Neural progenitor cell (in vitro differentiated cells): ENCODE data around the gene NADSYN1. TPM values are rescaled to one million over a fixed set of nuclear protein-coding genes. Genes with fewer than 3 reads are reported as not detected.

ENCODE experiments used
- DNase-seq: peaks from one replicate; pipeline ENCODE4 v3.0.0-alpha.2; 2016; ENCODE audit warnings: low spot score
- H2AFZ ChIP-seq: fragments of 200-600 bp; sonication (generic); replicated peaks from 2 replicates; pipeline ENCODE4 v1.6.1; 2016; ENCODE audit warnings: antibody characterized with exemption
- H3F3A ChIP-seq: fragments of 200-600 bp; sonication (generic); 2 replicates; pipeline ENCODE4 v1.6.1; 2016; ENCODE audit warnings: antibody characterized with exemption, low read depth
- H3K27ac ChIP-seq: fragments of 200-600 bp; sonication (generic); 2 replicates; pipeline ENCODE4 v1.5.1; 2016; ENCODE audit warnings: mild to moderate bottlenecking
- H3K27me3 ChIP-seq: fragments of 200-600 bp; sonication (generic); 2 replicates; pipeline ENCODE4 v1.6.1; 2016; ENCODE audit warnings: mild to moderate bottlenecking, moderate library complexity
- H3K36me3 ChIP-seq: fragments of 200-600 bp; sonication (generic); 2 replicates; pipeline ENCODE4 v1.5.1; 2016
- H3K4me1 ChIP-seq: fragments of 200-600 bp; sonication (generic); 2 replicates; pipeline ENCODE4 v1.6.1; 2016; ENCODE audit warnings: mixed run types
- H3K4me2 ChIP-seq: fragments of 200-600 bp; sonication (generic); 2 replicates; pipeline ENCODE4 v1.6.1; 2016
- H3K4me3 ChIP-seq: fragments of 200-600 bp; sonication (generic); 2 replicates; pipeline ENCODE4 v1.5.1; 2016
- H3K79me2 ChIP-seq: fragments of 200-600 bp; sonication (generic); 2 replicates; pipeline ENCODE4 v1.6.1; 2016; ENCODE audit warnings: low read depth
- H3K9ac ChIP-seq: fragments of 200-600 bp; sonication (generic); 2 replicates; pipeline ENCODE4 v1.6.1; 2016
- H3K9me3 ChIP-seq: fragments of 200-600 bp; sonication (generic); 2 replicates; pipeline ENCODE4 v1.5.1; 2016; ENCODE audit warnings: low read depth
- H4K20me1 ChIP-seq: fragments of 200-600 bp; sonication (generic); 2 replicates; pipeline ENCODE4 v1.6.1; 2016; ENCODE audit warnings: low read depth
- H3K27ac Mint-ChIP-seq: 3 replicates; pipeline ENCODE4 v1.8.0; 2021; ENCODE audit warnings: mixed read lengths
- H3K27me3 Mint-ChIP-seq: 2 replicates; pipeline ENCODE4 v1.8.0; 2022; ENCODE audit warnings: low read depth, mild to moderate bottlenecking, inconsistent platforms, moderate library complexity, mixed read lengths; ENCODE audit not compliant: insufficient read depth
- H3K36me3 Mint-ChIP-seq: 3 replicates; pipeline ENCODE4 v1.8.0; 2021; ENCODE audit warnings: mixed read lengths
- H3K4me1 Mint-ChIP-seq: 3 replicates; pipeline ENCODE4 v1.8.0; 2021; ENCODE audit warnings: mixed read lengths
- H3K4me3 Mint-ChIP-seq: 3 replicates; pipeline ENCODE4 v1.8.0; 2021; ENCODE audit warnings: mild to moderate bottlenecking, moderate library complexity, mixed read lengths
- H3K9me3 Mint-ChIP-seq: 3 replicates; pipeline ENCODE4 v1.8.0; 2020; ENCODE audit warnings: mixed read lengths
- CTCF ChIP-seq: fragments of 200-600 bp; sonication (generic); IDR thresholded peaks from 2 replicates; pipeline ENCODE4 v1.5.1; 2017; ENCODE audit warnings: antibody characterized with exemption, mild to moderate bottlenecking
- EZH2 ChIP-seq: fragments of 200-600 bp; sonication (generic); IDR thresholded peaks from 2 replicates; pipeline ENCODE4 v1.6.1; 2017; ENCODE audit warnings: antibody characterized with exemption, mild to moderate bottlenecking, moderate library complexity
- EZH2phosphoT487 ChIP-seq: fragments of 200-600 bp; sonication (generic); IDR thresholded peaks from 2 replicates; pipeline ENCODE4 v1.6.1; 2017; ENCODE audit warnings: antibody characterized with exemption
- total RNA-seq: library from RNA; depleted of rRNA; stranded (reverse); fragments of >200 nt; gene quantifications from 2 replicates; pipeline ENCODE4 v1.2.3, GENCODE V29; 2015; ENCODE audit warnings: low replicate concordance

NADSYN1 gene
- total RNA-seq, 1 donor from 2014 or later = 25.0 TPM

DNA sequence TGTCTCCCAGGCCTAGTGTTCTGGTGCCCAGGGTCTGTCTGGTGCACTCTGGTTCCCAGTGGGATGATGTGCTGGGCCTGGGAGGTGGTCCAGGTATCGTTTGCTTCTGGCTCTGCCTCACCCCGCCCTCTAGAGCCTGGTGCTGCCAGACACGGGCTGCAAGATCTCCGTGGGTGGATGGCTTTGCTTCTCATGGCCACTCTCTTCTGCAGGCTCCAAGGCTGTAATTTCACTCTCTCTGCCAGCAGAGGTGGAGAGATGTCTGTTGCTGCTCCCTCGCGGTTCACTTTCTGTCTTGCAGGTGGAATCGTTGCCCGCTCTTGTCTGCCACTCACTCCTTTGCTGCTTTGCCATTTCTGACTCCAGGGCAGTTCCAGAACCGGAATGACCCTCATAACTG, 13.4 kb downstream of the NADSYN1 start:
- no peaks in the 10 kb centered on the region for H3K4me1 ChIP-seq
- no peaks in the 10 kb centered on the region for H3F3A ChIP-seq
- Mint-ChIP-seq H3K4me3 (no peak overlapping the region), H3K9me3 (no peaks in the 10 kb centered on the region), H3K4me1 (no peaks in the 10 kb centered on the region), H3K27me3 (peaks cover 2% of the 10 kb centered on the region), H3K27ac (no peak overlapping the region), H3K36me3 (peaks cover 9% of the 10 kb centered on the region)
- H3K4me3 ChIP-seq = no peak overlapping the region
- no peaks in the 10 kb centered on the region for H3K9me3 ChIP-seq
- no peaks in the 10 kb centered on the region for H3K36me3 ChIP-seq
- H3K27ac ChIP-seq = no peak overlapping the region
- no peak overlapping the region for H3K4me2 ChIP-seq
- no peak for DNase-seq
- TF ChIP-seq EZH2phosphoT487 = no peak
- no peak for TF ChIP-seq CTCF
- no peak for TF ChIP-seq EZH2
- H3K27me3 ChIP-seq = no peaks in the 10 kb centered on the region
- no peak overlapping the region for H3K9ac ChIP-seq
- H4K20me1 ChIP-seq = no peaks in the 10 kb centered on the region
- no peaks in the 10 kb centered on the region for H3K79me2 ChIP-seq
- H2AFZ ChIP-seq = no peak overlapping the region

DNA sequence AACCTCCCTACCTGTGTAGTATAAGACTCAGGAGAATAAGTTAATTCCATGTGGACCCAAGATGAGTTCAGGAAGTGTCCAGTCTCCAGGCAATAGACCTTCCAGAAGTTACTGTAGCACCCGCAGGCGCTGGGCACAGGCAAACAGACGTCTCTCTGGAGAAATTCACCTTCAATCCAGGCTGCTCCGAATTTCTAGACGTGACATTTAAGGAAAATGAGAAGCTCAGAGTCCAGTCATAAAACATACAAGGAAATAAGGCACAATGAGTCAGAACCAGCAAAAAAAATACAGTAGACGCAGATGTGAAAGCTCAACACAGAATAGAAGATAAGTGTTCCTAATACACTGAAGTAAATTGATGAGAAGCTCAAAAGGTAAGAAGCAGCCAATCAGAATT, 14.2 kb downstream of the NADSYN1 start:
- H3K4me1 Mint-ChIP-seq = no peaks in the 10 kb centered on the region
- peaks cover 2% of the 10 kb centered on the region for H3K27me3 Mint-ChIP-seq
- no peak overlapping the region for H3K4me3 Mint-ChIP-seq
- no peaks in the 10 kb centered on the region for H3F3A ChIP-seq
- H3K9me3 Mint-ChIP-seq = no peaks in the 10 kb centered on the region
- no peak overlapping the region for H3K27ac ChIP-seq
- H2AFZ ChIP-seq = no peak overlapping the region
- no peak for TF ChIP-seq EZH2phosphoT487
- no peak for TF ChIP-seq EZH2
- TF ChIP-seq CTCF = no peak
- no peak overlapping the region for H3K4me2 ChIP-seq
- no peak overlapping the region for H3K4me3 ChIP-seq
- no peak overlapping the region for H3K9ac ChIP-seq
- no peaks in the 10 kb centered on the region for H3K79me2 ChIP-seq
- H3K27me3 ChIP-seq = no peaks in the 10 kb centered on the region
- no peaks in the 10 kb centered on the region for H3K9me3 ChIP-seq
- no peaks in the 10 kb centered on the region for H4K20me1 ChIP-seq
- no peaks in the 10 kb centered on the region for H3K36me3 ChIP-seq
- no peak for DNase-seq
- peaks cover 9% of the 10 kb centered on the region for H3K36me3 Mint-ChIP-seq
- H3K27ac Mint-ChIP-seq = no peak overlapping the region
- no peaks in the 10 kb centered on the region for H3K4me1 ChIP-seq

DNA sequence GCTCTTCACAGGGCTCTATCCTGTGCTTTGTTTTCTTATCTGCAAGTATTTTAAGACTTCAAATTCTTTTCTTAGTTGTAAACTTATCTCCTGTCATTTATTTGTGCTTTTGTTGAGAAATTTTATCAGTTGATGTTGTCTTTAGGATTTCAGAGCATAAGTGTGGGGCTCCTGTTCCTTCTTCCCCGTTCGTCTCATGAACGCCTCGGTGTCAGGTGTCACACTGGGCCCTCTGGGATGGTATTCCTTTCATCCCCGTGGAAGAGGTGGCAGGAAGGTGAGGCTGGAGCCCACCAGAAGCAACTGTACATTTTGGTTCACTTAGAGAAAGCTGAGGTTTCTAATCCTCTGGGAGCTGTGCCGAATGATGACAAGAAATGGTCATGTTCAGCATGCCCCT, 17.9 kb downstream of the NADSYN1 start:
- Mint-ChIP-seq H3K4me1 (no peaks in the 10 kb centered on the region), H3K9me3 (no peaks in the 10 kb centered on the region), H3K4me3 (no peak overlapping the region), H3K36me3 (peaks cover 9% of the 10 kb centered on the region), H3K27ac (no peak overlapping the region), H3K27me3 (no peaks in the 10 kb centered on the region)
- Histone ChIP-seq H2AFZ (no peak overlapping the region), H3F3A (no peaks in the 10 kb centered on the region), H3K4me3 (no peak overlapping the region), H3K9me3 (no peaks in the 10 kb centered on the region), H3K9ac (no peak overlapping the region), H3K4me1 (no peaks in the 10 kb centered on the region), H3K79me2 (no peaks in the 10 kb centered on the region), H4K20me1 (no peaks in the 10 kb centered on the region), H3K27ac (no peak overlapping the region), H3K4me2 (no peak overlapping the region), H3K27me3 (no peaks in the 10 kb centered on the region), H3K36me3 (no peaks in the 10 kb centered on the region)
- no peak for DNase-seq
- no peak for TF ChIP-seq CTCF
- no peak for TF ChIP-seq EZH2phosphoT487
- no peak for TF ChIP-seq EZH2
